SU-DHL-6 (cell line): ENCODE measurements around the gene THSD4.

Source experiments
- H2AFZ ChIP-seq: fragments of 200-600 bp; sonication (generic); 2 replicates; pipeline ENCODE4 v1.6.1; 2014; ENCODE audit warnings: low read depth, mild to moderate bottlenecking, moderate library complexity, mixed read lengths, antibody characterized with exemption, low read length; ENCODE audit not compliant: severe bottlenecking
- H3F3A ChIP-seq: fragments of 200-600 bp; shearing (Covaris generic); 2 replicates; pipeline ENCODE4 v1.6.0; 2016; ENCODE audit warnings: antibody characterized with exemption, mild to moderate bottlenecking; ENCODE audit not compliant: insufficient read depth
- H3K27ac ChIP-seq: fragments of 200-600 bp; sonication (generic); 2 replicates; pipeline ENCODE4 v1.5.1; 2016; ENCODE audit warnings: low read depth, mild to moderate bottlenecking, low read length, moderate library complexity, mixed read lengths
- H3K27me3 ChIP-seq: fragments of 200-600 bp; sonication (generic), shearing (Covaris generic); 2 replicates; pipeline ENCODE4 v1.6.0; 2014; ENCODE audit warnings: mild to moderate bottlenecking, low read length
- H3K36me3 ChIP-seq: fragments of 200-600 bp; sonication (generic); 2 replicates; pipeline ENCODE4 v1.6.1; 2014; ENCODE audit warnings: mild to moderate bottlenecking, low read length, mixed read lengths
- H3K4me2 ChIP-seq: fragments of 300-600, 200-600 bp; shearing (Covaris generic), sonication (generic); 2 replicates; pipeline ENCODE4 v1.6.0; 2014; ENCODE audit warnings: low read length, low read depth, mild to moderate bottlenecking; ENCODE audit not compliant: poor library complexity, severe bottlenecking
- H3K4me3 ChIP-seq: fragments of 200-600 bp; sonication (generic); 2 replicates; pipeline ENCODE4 v1.5.1; 2014; ENCODE audit warnings: antibody characterized with exemption, low read length, mild to moderate bottlenecking, mixed read lengths; ENCODE audit not compliant: insufficient read depth, poor library complexity, severe bottlenecking
- H3K79me2 ChIP-seq: fragments of 200-600 bp; sonication (generic); 2 replicates; pipeline ENCODE4 v1.6.1; 2014; ENCODE audit warnings: mild to moderate bottlenecking, low read length, moderate library complexity; ENCODE audit not compliant: insufficient read depth
- H3K9ac ChIP-seq: fragments of 200-600 bp; sonication (generic); 2 replicates; pipeline ENCODE4 v1.7.0; 2014; ENCODE audit warnings: mild to moderate bottlenecking, low read length
- H3K9me2 ChIP-seq: fragments of 200-600 bp; sonication (generic); replicated peaks from 2 replicates; pipeline ENCODE4 v1.6.1; 2014; ENCODE audit warnings: low read length; ENCODE audit not compliant: insufficient read depth
- H3K9me3 ChIP-seq: fragments of 200-600 bp; sonication (generic); 2 replicates; pipeline ENCODE4 v1.6.1; 2014; ENCODE audit warnings: low read length, mixed read lengths; ENCODE audit not compliant: insufficient read depth
- H4K20me1 ChIP-seq: fragments of 200-600 bp; sonication (generic); 2 replicates; pipeline ENCODE4 v1.6.1; 2014; ENCODE audit warnings: low read depth, mild to moderate bottlenecking, antibody characterized with exemption, low read length, moderate library complexity, mixed read lengths
- CTCF ChIP-seq: fragments of 200-600 bp; sonication (generic); IDR thresholded peaks from one replicate; pipeline ENCODE4 v1.5.1; 2017; ENCODE audit warnings: antibody characterized with exemption, mild to moderate bottlenecking, low read length, moderate library complexity; ENCODE audit not compliant: insufficient read depth, poor library complexity, severe bottlenecking
- EZH2phosphoT487 ChIP-seq: fragments of 200-600 bp; sonication (generic), shearing (Covaris generic); conservative IDR thresholded peaks from 2 replicates; pipeline ENCODE4 v1.6.1; 2018; ENCODE audit warnings: mild to moderate bottlenecking, antibody characterized with exemption, low read length, moderate library complexity, mixed read lengths

THSD4 gene

GRCh38 chr15:71760852-71761251 is 645.6 kb downstream of the THSD4 start:
- H3K9me2 ChIP-seq: no peaks in the 10 kb centered on the region
- no peaks in the 10 kb centered on the region for H3K9me3 ChIP-seq
- H3K27me3 ChIP-seq: no peaks in the 10 kb centered on the region
- no peak overlapping the region for H3K9ac ChIP-seq
- H3K79me2 ChIP-seq: no peaks in the 10 kb centered on the region
- no peak overlapping the region for H3K27ac ChIP-seq
- H3K4me2 ChIP-seq: no peak overlapping the region
- no peaks in the 10 kb centered on the region for H3K36me3 ChIP-seq
- H3K4me3 ChIP-seq: no peak overlapping the region
- H4K20me1 ChIP-seq: no peaks in the 10 kb centered on the region
- TF ChIP-seq EZH2phosphoT487 (no peak), CTCF (no peak)
- H2AFZ ChIP-seq: no peak overlapping the region
- no peaks in the 10 kb centered on the region for H3F3A ChIP-seq

- no peaks in the 10 kb centered on the region for H3F3A ChIP-seq
- no peak overlapping the region for H3K9ac ChIP-seq
- H3K4me2 ChIP-seq: no peak overlapping the region
- no peaks in the 10 kb centered on the region for H3K79me2 ChIP-seq
- TF ChIP-seq EZH2phosphoT487 (no peak), CTCF (no peak)
- no peak overlapping the region for H3K27ac ChIP-seq
- no peaks in the 10 kb centered on the region for H3K27me3 ChIP-seq
- no peaks in the 10 kb centered on the region for H3K9me3 ChIP-seq
- H3K9me2 ChIP-seq: no peaks in the 10 kb centered on the region
- no peaks in the 10 kb centered on the region for H3K36me3 ChIP-seq
- H2AFZ ChIP-seq: no peak overlapping the region
- H3K4me3 ChIP-seq: no peak overlapping the region
- H4K20me1 ChIP-seq: no peaks in the 10 kb centered on the region
These were observed 646.4 kb downstream of the THSD4 start for GRCh38 chr15:71761649-71762048.

GRCh38 chr15:71768184-71768583 is 652.9 kb downstream of the THSD4 start:
- no peaks in the 10 kb centered on the region for H3F3A ChIP-seq
- H3K4me2 ChIP-seq: no peak overlapping the region
- no peak overlapping the region for H3K27ac ChIP-seq
- H4K20me1 ChIP-seq: no peaks in the 10 kb centered on the region
- no peak overlapping the region for H3K9ac ChIP-seq
- no peaks in the 10 kb centered on the region for H3K27me3 ChIP-seq
- H3K9me2 ChIP-seq: no peaks in the 10 kb centered on the region
- H3K79me2 ChIP-seq: no peaks in the 10 kb centered on the region
- no peak for TF ChIP-seq CTCF
- no peak for TF ChIP-seq EZH2phosphoT487
- no peak overlapping the region for H3K4me3 ChIP-seq
- H2AFZ ChIP-seq: no peak overlapping the region
- H3K36me3 ChIP-seq: no peaks in the 10 kb centered on the region
- H3K9me3 ChIP-seq: no peaks in the 10 kb centered on the region
